Fibroblast of lung (primary cell): Measurements from ENCODE around the gene RRP12. TPM values are rescaled to one million over a fixed set of nuclear protein-coding genes. Genes with fewer than 3 reads are reported as not detected.

ENCODE experiments used
- DNase-seq, 2 donors: peaks; one replicate each; pipeline versions ENCODE4 v3.0.0 to v3.0.0-alpha.2; 2010; ENCODE audit warnings: low read depth in 2 of 2
- H2AFZ ChIP-seq: 2 replicates; pipeline ENCODE4 v1.5.1; 2012; ENCODE audit warnings: low read length, control low read depth, inconsistent platforms
- H3K27ac ChIP-seq: 2 replicates; pipeline ENCODE4 v1.5.1; 2011; ENCODE audit warnings: low read length, control low read depth; ENCODE audit not compliant: insufficient read depth
- H3K27me3 ChIP-seq: 2 replicates; pipeline ENCODE4 v1.5.1; 2011; ENCODE audit warnings: mild to moderate bottlenecking, low read length; ENCODE audit not compliant: control insufficient read depth, insufficient read depth
- H3K36me3 ChIP-seq: 2 replicates; pipeline ENCODE4 v1.5.1; 2011; ENCODE audit warnings: low read length; ENCODE audit not compliant: control insufficient read depth, insufficient read depth
- H3K4me1 ChIP-seq: 2 replicates; pipeline ENCODE4 v1.5.1; 2011; ENCODE audit warnings: low read length; ENCODE audit not compliant: control insufficient read depth, insufficient read depth; ENCODE audit errors: extremely low read depth
- H3K4me2 ChIP-seq: 2 replicates; pipeline ENCODE4 v1.5.1; 2011; ENCODE audit warnings: low read length, control low read depth; ENCODE audit not compliant: insufficient read depth; ENCODE audit errors: extremely low read depth
- H3K4me3 ChIP-seq, 4 experiments: fragments of 200-600 bp in 1 of 4; sonication (generic) in 1 of 4; replicated peaks in 1 of 4; 2 replicates each; pipeline ENCODE4 v1.5.1; 2011 to 2016; ENCODE audit warnings: low read length in 4 of 4, low read depth in 3 of 4, mild to moderate bottlenecking in 3 of 4, control low read depth in 2 of 4, inconsistent platforms in 1 of 4, mixed read lengths in 1 of 4; ENCODE audit not compliant: insufficient read depth in 1 of 4; ENCODE audit errors: control extremely low read depth in 1 of 4
- H3K79me2 ChIP-seq: 2 replicates; pipeline ENCODE4 v1.5.1; 2012; ENCODE audit warnings: mild to moderate bottlenecking, low read length, inconsistent platforms; ENCODE audit not compliant: control insufficient read depth, insufficient read depth
- H3K9ac ChIP-seq: 2 replicates; pipeline ENCODE4 v1.5.1; 2011; ENCODE audit warnings: mild to moderate bottlenecking, low read length, control low read depth; ENCODE audit not compliant: insufficient read depth
- H3K9me3 ChIP-seq: 2 replicates; pipeline ENCODE4 v1.5.1; 2012; ENCODE audit warnings: low read depth, low read length; ENCODE audit not compliant: control insufficient read depth, insufficient read depth
- H4K20me1 ChIP-seq: 2 replicates; pipeline ENCODE4 v1.5.1; 2011; ENCODE audit warnings: low read length; ENCODE audit not compliant: control insufficient read depth, insufficient read depth; ENCODE audit errors: extremely low read depth
- EZH2 ChIP-seq: IDR thresholded peaks from 2 replicates; pipeline ENCODE4 v1.5.1; 2012; ENCODE audit warnings: low read length, control low read depth, mild to moderate bottlenecking; ENCODE audit errors: missing control alignments
- polyA plus RNA-seq, 2 donors: library from polyadenylated mRNA; depleted of rRNA in 1 of 2; stranded (reverse) in 1 of 2; unstranded in 1 of 2; fragments of >200 nt; gene quantifications; 2 replicates each; pipeline ENCODE4 v1.2.1, GENCODE V29; 2011 to 2012; ENCODE audit warnings: missing spikeins in 1 of 2
- total RNA-seq: library from RNA; depleted of rRNA; stranded (reverse); fragments of >200 nt; gene quantifications from 2 replicates; pipeline ENCODE4 v1.2.1, GENCODE V29; 2014
- TF ChIP-seq, protein P1 (sequence below), 2 donors: IDR thresholded peaks in 1 of 2; conservative IDR thresholded peaks in 1 of 2; 1 replicate in 1 of 2; 2 replicates in 1 of 2; pipeline ENCODE4 v1.5.1; 2011 to 2012; ENCODE audit warnings: low read length in 2 of 2, control low read depth in 1 of 2, inconsistent platforms in 1 of 2, low read depth in 1 of 2, mild to moderate bottlenecking in 1 of 2

RRP12 gene
- total and polyA plus RNA-seq, 2 donors (not counting 1 experiment from before 2014, with no cell fraction given), result 6.1 to 10.7 TPM

DNA sequence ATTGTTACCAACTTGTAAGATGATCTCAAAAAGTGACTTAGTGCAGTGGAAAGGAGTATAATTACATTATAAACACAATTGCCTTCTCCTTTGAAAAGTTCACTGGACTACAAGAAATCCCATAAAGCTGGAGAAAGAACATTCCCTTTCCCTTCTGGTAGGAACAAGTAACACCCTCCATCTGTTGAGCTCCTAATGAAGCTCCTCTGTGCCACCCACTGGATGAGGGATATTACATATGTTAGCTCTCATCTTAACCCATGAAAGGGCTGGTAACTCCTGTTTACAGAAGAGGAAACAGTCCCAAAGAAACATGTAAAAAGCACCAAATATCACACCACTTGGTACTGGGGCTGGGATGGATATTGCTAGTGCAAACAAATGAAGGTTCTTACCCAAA is 32.9 kb upstream of the RRP12 start:
- TF ChIP-seq, protein P1, sequence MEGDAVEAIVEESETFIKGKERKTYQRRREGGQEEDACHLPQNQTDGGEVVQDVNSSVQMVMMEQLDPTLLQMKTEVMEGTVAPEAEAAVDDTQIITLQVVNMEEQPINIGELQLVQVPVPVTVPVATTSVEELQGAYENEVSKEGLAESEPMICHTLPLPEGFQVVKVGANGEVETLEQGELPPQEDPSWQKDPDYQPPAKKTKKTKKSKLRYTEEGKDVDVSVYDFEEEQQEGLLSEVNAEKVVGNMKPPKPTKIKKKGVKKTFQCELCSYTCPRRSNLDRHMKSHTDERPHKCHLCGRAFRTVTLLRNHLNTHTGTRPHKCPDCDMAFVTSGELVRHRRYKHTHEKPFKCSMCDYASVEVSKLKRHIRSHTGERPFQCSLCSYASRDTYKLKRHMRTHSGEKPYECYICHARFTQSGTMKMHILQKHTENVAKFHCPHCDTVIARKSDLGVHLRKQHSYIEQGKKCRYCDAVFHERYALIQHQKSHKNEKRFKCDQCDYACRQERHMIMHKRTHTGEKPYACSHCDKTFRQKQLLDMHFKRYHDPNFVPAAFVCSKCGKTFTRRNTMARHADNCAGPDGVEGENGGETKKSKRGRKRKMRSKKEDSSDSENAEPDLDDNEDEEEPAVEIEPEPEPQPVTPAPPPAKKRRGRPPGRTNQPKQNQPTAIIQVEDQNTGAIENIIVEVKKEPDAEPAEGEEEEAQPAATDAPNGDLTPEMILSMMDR (conservative IDR thresholded peaks at IDR 0.05 in 1 of 2, IDR thresholded peaks at IDR 0.05 in 1 of 2; ENCODE audit: low read depth in 1 of 2, low read length in 2 of 2), result no peak
- no peak for TF ChIP-seq EZH2
- DNase-seq, result no peak
- H3K9ac ChIP-seq, result no peak overlapping the region
- no peak overlapping the region for H3K4me2 ChIP-seq
- H3K4me3 ChIP-seq, result no peak overlapping the region
- H4K20me1 ChIP-seq, result no peaks in the 10 kb centered on the region
- no peaks in the 10 kb centered on the region for H3K27me3 ChIP-seq
- H3K27ac ChIP-seq, result no peak overlapping the region
- H3K4me1 ChIP-seq, result no peaks in the 10 kb centered on the region
- peaks cover 20% of the 10 kb centered on the region for H3K79me2 ChIP-seq
- peaks cover 15% of the 10 kb centered on the region for H3K36me3 ChIP-seq
- H3K9me3 ChIP-seq, result no peaks in the 10 kb centered on the region
- no peak overlapping the region for H2AFZ ChIP-seq

DNA sequence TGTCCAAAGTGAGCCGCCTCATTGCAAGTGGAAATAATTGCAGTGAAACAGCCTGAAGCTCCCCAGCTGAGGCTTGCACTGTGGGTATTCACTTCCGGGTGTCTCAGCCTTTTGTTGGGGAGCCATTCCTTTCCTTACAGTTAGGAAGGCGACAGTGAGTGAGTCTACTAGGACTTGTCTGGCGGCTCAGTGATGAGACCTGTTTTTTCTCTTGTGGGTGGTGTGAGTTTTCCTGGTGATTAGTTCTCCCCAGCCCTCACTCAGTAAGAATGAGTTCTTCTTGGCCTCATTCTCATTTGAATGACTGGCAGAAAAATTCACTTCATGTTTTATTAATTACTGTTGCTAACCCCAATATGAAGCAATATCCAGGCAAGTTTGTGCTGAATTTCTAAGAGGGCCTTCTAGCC is 27.4 kb upstream of the RRP12 start:
- no peaks in the 10 kb centered on the region for H3K9me3 ChIP-seq
- H3K4me2 ChIP-seq, result peak overlapping the region; percentile 99
- no peaks in the 10 kb centered on the region for H4K20me1 ChIP-seq
- H3K4me1 ChIP-seq, result peaks cover 8% of the 10 kb centered on the region
- no peak overlapping the region for H3K9ac ChIP-seq
- TF ChIP-seq EZH2, result no peak
- TF ChIP-seq, protein P1 (conservative IDR thresholded peaks at IDR 0.05 in 1 of 2, IDR thresholded peaks at IDR 0.05 in 1 of 2; ENCODE audit: low read depth in 1 of 2, low read length in 2 of 2), result no peak
- no peaks in the 10 kb centered on the region for H3K27me3 ChIP-seq
- peaks cover 47% of the 10 kb centered on the region for H3K79me2 ChIP-seq
- no peak overlapping the region for H2AFZ ChIP-seq
- DNase-seq, result peak in 1 of 2 donors; percentile 51
- peaks cover 15% of the 10 kb centered on the region for H3K36me3 ChIP-seq
- peak overlapping the region; percentile 66 for H3K27ac ChIP-seq
- H3K4me3 ChIP-seq, result peak overlapping the region; percentile 44 to 93 (median 82)

DNA sequence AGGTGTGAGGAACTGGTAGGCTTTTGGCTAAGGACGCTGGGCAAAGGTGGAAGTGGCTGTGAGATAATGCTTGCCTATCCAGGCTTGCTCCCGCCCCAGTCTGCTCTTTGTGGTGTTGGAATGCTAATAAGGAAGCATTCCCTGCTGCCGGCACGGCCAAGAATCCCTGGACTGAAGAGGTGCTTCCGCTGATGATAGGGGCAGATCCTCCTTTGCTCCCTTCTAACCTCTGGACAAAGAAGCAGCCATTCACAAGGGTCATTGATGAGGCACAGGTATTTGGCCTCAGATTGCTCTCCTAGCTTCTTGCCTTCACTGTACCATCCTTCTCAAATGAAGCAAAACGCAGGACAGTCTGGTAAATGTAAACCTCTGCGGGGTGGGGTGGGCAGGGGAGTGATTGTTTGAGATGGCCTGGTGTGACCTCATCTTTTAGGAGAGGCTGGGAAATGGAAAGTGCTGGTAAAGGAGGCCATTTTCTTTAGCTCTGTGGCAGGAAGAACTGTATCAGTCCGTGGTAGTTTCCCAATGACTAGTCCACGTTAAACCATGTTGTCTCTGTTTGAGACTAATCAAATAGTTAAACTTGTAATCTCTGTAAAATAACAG is 26.5 kb upstream of the RRP12 start:
- TF ChIP-seq, protein P1 (conservative IDR thresholded peaks at IDR 0.05 in 1 of 2, IDR thresholded peaks at IDR 0.05 in 1 of 2; ENCODE audit: low read depth in 1 of 2, low read length in 2 of 2), result no peak
- no peak for TF ChIP-seq EZH2
- H3K9ac ChIP-seq, result no peak overlapping the region
- peaks cover 47% of the 10 kb centered on the region for H3K79me2 ChIP-seq
- H4K20me1 ChIP-seq, result no peaks in the 10 kb centered on the region
- H3K36me3 ChIP-seq, result peaks cover 15% of the 10 kb centered on the region
- H3K4me3 ChIP-seq, result peak overlapping the region; percentile 44 to 93 (median 82)
- peak in 1 of 2 donors; percentile 65 for DNase-seq
- H3K27me3 ChIP-seq, result no peaks in the 10 kb centered on the region
- no peaks in the 10 kb centered on the region for H3K9me3 ChIP-seq
- H3K4me1 ChIP-seq, result peaks cover 12% of the 10 kb centered on the region
- H3K4me2 ChIP-seq, result peak overlapping the region; percentile 99
- H3K27ac ChIP-seq, result peak overlapping the region; percentile 76
- no peak overlapping the region for H2AFZ ChIP-seq
